Islet precursor cell (in vitro differentiated cells): ENCODE measurements around the gene PIEZO2.
A peak's percentile ranks its signal among the peaks of the same experiment; 100 is the strongest.
"Not testable (repeated sequence)": the region's sequence is repeated elsewhere in the genome, so short reads cannot be mapped to it uniquely, and the experiment has no call there.

Source experiments
- DNase-seq: peaks from one replicate; pipeline ENCODE4 v3.0.0-alpha.2; 2018

The PIEZO2 gene

GRCh38 chr18:11148680-11149440, 509 bp downstream of the PIEZO2 start:
- DNase-seq, result peak; percentile 62

GRCh38 chr18:11147962-11148679, 1.2 kb downstream of the PIEZO2 start:
- DNase-seq, result peak; percentile 57

- DNase-seq, result peak; percentile 59
Measured at GRCh38 chr18:11147371-11147951, 1.9 kb downstream of the PIEZO2 start.

GRCh38 chr18:11146947-11147345, 2.4 kb downstream of the PIEZO2 start:
- DNase-seq, result no peak

GRCh38 chr18:11146238-11146946, 3.0 kb downstream of the PIEZO2 start:
- peak; percentile 58 for DNase-seq

GRCh38 chr18:11145413-11146191, 3.8 kb downstream of the PIEZO2 start:
- peak; percentile 52 for DNase-seq

GRCh38 chr18:11137400-11137799, 12.0 kb downstream of the PIEZO2 start:
- no peak for DNase-seq

GRCh38 chr18:11136241-11136640, 13.1 kb downstream of the PIEZO2 start:
- peak; percentile 84 for DNase-seq

GRCh38 chr18:11134940-11135339, 14.4 kb downstream of the PIEZO2 start:
- DNase-seq, result no peak

GRCh38 chr18:11129059-11129458, 20.3 kb downstream of the PIEZO2 start:
- not testable (repeated sequence) for DNase-seq

- DNase-seq, result no peak
Measured at GRCh38 chr18:11125492-11126315, 23.7 kb downstream of the PIEZO2 start.

- DNase-seq, result no peak
Measured at GRCh38 chr18:11124054-11124453, 25.3 kb downstream of the PIEZO2 start.

- DNase-seq, result no peak
Measured at GRCh38 chr18:11121443-11121849, 27.9 kb downstream of the PIEZO2 start.

- DNase-seq, result no peak
Measured at GRCh38 chr18:11119959-11120587, 29.3 kb downstream of the PIEZO2 start.

GRCh38 chr18:11119550-11119949, 29.8 kb downstream of the PIEZO2 start:
- no peak for DNase-seq

GRCh38 chr18:11118051-11118766, 31.2 kb downstream of the PIEZO2 start:
- DNase-seq, result no peak

GRCh38 chr18:11115276-11115675, 34.1 kb downstream of the PIEZO2 start:
- DNase-seq, result no peak

GRCh38 chr18:11114653-11115052, 34.7 kb downstream of the PIEZO2 start:
- DNase-seq, result no peak

- DNase-seq, result no peak
Measured at GRCh38 chr18:11113937-11114336, 35.4 kb downstream of the PIEZO2 start.

GRCh38 chr18:11113046-11113548, 36.3 kb downstream of the PIEZO2 start:
- no peak for DNase-seq
